ENCODE data around the gene GPATCH4.
"Not testable (repeated sequence)": the region's sequence is repeated elsewhere in the genome, so short reads cannot be mapped to it uniquely, and the experiment has no call there.

The GPATCH4 gene

DNA sequence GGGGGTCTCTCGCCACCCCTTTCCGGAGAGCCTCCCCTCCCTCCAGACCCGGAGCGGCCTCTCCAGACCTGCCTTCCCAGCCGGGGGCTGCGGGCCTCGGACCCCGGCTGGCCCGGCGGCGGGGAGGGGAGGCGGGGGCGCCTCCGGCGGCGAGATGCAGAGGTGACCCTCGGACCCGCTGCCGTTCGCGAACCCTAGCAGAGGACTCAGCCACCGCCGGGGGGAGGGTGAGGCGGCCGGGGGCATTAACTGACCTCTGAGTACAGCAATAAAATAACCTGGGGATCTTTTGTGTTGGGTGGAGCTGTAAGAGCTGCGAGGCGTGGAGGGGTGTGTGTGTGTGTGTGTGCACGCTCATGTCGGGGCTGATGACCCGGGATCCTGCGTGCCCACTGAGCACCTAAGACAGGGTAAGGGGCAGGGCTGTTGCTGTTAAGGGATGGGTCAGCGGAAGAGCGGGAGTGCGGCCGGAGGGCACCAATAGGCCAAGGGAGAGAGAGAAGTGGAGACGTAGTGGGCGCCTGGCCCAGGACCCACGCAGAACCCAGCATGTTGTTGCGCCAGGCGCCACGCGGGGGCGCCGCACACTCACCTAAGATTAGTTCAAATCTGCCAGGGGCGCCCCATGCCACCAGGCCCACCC is 24.3 kb upstream of the GPATCH4 start:
- peak; percentile 77 for DNase-seq

DNA sequence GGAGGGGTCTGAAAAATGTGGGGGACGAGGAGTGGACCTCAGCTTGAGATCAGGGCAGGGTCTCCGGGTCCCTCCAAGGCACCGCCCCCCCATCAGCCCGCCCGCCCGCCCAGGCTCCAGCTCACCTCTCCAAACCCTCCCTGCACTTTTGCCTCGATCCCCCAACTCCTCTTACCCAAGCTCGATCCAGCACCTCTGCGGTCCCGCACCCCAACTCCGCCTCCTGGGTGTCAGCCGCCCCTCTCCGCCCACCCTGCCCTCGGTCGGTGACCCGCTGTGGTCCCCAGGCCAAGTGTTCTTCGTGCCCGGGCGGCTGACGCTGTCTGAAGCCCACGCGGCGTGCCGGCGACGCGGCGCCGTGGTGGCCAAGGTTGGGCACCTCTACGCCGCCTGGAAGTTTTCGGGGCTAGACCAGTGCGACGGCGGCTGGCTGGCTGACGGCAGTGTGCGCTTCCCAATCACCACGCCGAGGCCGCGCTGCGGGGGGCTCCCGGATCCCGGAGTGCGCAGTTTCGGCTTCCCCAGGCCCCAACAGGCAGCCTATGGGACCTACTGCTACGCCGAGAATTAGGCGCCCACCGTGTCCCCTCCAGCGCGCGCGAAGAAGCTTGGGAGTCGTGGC is 23.6 kb upstream of the GPATCH4 start:
- DNase-seq: no peak

DNA sequence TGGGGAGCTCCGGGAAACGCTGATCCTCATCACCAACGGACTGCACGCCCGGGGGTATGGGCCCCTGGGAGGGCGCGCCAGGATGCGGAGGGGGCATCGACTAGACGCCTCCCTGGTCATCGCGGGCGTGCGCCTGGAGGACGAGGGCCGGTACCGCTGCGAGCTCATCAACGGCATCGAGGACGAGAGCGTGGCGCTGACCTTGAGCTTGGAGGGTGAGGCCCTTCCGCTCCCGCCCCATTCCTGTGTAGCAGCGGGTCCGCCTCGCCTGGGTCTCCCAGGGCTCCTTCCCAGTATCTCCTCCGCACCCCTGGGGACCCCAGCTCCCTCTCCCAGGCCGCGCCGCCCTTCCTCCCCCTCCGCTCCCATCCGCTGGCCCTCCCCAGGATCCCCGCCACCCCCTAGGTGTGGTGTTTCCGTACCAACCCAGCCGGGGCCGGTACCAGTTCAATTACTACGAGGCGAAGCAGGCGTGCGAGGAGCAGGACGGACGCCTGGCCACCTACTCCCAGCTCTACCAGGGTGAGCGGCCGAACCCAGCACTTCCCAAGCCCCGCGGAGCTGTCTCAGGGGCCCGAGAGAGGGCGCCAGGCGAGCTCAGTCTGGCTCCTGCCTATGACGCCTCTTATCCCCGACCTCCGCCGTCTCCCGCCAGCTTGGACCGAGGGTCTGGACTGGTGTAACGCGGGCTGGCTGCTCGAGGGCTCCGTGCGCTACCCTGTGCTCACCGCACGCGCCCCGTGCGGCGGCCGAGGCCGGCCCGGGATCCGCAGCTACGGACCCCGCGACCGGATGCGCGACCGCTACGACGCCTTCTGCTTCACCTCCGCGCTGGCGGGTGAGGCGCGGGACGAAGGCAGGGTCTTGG is 22.9 kb upstream of the GPATCH4 start:
- peak; percentile 54 for DNase-seq

DNA sequence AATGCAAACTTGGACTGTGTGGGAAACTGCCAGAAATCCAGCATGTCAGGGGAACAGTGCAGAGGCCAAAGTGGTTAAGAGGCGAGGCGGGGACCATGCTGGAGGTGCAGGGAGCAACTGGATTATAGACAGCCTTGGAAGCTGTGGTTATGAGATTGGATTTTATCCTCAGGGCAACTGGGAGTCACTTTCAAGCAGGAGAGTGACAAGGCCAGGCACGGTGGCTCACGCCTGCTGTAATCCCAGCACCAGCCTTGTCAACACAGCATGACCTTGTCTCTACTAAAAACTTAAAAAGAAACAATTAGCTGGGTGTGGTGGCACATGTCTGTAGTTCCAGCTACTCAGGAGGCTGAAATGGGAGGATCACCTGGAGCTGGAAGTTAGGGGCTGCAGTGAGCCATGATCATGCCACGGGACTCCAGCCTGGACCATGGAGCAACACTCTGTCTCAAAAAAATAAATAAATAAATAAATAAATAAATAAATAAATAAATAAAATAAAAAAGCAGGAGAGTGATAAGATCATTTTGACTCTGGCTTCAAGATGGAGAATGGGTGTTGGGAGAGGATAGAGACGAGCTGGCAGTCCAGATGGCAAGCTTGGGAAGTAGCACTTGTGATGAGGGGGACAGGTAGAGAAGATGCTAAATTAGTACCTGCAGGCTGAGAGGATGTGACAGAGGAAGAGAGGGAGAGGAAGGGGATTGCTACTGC is 21.5 kb upstream of the GPATCH4 start:
- no peak for DNase-seq

DNA sequence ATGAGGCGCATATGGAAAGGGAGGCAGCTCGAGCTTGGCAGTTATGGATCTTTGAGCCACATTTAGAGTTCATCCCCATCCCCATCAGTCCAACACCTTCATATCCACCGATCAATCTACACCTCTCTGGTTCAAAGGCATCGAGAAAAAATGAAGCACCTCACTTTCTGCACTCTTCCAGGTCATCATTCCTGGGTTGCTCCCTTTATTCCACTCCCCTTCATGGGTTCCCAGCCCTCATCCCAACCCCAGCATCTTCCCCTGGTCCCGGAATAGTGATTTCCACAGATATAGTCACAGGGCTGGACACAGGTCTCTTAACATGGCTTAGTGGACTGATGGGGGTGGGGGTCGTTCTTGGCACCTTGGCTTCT is 18.3 kb upstream of the GPATCH4 start:
- no peak for DNase-seq

DNA sequence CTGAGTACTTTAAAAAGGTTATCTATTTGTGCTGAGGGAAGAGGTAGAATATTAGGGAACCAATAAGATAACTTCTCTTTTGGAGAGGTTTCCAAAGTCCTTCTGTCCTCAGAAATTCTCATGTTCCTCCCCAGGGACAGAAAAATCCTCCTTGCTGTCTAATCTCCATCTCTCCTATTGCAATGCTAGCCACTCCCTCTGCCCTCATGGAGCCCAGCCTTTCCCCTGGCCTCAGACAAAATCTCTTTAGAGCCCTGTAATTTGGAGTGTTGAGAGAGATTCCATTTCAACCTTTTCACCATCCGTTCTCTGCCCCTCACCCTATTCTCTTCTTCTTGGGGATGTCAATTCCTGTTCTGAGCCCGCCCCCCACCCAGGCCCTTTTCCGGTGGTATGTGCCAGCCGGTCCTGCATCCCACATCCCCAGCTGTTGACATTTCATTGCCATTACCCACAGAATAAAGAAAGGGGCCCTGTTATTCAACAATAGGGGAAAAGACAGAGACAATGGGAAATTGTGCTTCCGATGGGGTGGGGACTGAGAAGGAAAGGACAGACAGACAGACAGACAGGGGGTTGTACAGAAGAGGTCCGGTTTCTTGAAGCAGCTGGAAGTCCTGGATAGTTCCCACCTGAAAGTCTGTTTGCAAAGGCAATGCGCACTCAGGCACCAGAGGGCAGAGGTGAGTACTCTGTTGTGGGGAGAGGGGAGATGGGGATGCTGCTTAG is 17.7 kb upstream of the GPATCH4 start, which contains the start of gene HAPLN2:
Gene HAPLN2 (plus strand): TSS at position 563 of the 729 bp plus-strand sequence. CDS start 4,076 bp downstream, outside the sequence.
- peak; percentile 40 for DNase-seq

DNA sequence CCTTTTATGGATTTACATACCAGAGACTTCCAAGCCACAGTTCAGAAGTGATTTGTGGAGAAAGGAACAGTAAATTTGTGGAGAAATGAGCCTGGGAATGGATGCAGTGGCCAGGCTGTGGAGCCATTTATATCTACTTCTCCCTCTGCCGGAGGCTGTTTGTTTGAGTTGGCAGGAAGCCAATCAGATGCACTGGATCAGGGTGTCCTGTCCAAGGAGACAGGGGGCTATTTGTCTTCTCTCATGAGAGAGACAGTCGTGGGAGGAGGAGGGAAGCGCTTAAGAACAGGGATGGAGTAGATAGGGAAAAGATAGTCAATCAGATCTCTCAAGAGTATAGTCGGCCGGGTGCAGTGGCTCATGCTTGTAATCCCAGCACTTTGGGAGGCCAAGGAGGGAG is 15.2 kb upstream of the GPATCH4 start:
- no peak for DNase-seq

DNA sequence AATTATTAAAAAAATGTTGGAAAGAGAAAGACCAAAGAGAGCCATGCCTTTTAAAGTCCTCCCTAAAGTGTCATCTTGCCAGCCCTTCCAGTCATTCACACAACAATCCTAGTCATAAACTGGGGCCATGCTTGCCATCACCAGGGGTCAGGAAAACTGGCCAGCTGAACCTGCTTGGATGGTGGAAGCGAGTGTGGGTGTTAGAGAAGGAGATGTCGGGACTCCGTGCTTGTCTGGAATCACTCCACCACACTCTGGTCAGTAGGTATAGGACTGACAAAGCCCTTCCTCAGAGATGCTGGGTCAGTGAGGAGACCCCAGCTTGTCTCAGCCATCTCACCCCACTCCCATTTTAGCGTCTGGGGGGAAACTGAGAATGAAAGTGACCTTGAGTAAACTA is 14.7 kb upstream of the GPATCH4 start:
- no peak for DNase-seq

DNA sequence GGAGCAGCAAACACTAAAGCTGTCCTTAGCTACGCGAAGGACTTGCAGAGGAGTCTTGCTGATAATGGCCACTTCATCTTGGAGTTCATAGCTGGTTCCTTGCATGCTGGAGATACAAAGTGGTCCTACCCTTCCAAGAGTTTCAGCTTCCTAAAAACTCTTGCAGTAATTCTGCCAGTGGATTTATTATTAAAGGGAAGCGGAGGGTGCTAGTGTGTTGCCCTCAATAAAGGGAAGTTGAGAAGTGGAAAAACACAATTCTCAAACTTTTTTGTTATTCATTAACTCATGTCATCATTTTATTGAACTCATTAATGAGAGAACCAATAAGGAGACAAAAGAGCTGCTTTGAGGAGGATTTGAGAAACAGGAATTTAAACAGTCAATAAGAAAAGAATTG is 11.4 kb upstream of the GPATCH4 start:
- DNase-seq: no peak

DNA sequence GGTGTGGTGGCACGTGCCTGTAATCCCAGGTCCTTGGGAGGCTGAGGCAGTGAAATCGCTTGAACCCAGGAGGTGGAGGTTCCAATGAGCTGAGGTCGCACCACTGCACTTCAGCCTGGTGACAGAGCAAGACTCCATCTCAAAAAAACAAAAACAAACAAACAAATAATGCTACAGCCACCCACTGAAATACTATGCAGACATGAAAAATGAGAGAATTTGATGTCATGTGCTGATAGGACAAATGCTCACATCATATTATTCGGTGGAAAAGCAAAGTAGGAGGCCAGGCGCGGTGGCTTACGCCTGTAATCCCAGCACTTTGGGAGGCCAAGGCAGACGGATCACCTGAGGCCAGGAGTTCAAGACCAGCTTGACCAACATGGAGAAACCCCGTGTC is 8.8 kb upstream of the GPATCH4 start:
- not testable (repeated sequence) for DNase-seq

DNA sequence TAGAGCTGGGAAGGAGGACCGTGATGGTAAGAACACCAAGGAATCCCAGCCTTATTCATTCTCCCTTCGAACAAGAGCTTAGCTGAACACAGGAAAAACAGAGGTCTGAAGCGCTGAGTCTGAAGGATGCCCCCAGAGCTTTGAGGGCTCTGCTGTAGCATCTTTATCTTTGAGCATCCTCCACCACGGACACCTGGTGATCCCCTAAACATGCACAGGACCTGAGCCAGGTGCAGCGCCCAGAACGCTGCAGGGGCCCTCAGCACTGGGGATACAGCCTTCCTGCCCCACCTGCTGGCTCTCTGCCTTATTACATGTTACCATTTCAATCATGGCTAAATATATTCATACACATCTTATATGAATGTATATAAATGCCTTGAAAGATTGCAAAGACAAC is 7.7 kb upstream of the GPATCH4 start:
- peak; percentile 62 for DNase-seq

DNA sequence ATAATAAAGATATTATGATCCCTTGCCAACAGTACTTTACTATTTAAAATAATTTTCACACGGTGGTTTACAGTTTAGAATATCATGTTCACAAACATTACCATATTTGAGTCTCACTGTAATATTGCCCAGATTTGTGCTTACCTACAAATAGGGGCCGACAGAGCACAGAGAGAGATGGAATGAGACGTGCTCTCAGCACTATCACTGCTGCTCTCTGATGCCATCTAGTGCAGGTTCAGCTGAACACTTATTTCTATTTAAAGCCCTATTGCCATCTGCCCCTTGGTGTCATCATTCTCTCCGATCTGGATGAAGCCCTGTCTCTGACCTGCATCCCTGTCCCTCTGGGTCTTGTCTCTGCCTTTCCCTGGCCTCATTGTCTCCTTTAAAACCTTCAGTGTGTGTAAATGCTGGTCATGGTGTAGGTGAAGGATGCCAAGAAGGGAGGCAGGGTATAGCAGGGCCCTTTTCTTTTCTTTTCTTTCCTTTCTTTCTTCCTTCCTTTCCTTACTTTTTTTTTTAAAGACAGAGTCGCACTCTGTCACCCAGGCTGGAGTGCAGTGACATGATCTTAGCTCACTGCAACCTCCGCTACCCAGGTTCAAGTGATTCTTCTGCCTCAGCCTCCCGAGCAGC is 6.9 kb upstream of the GPATCH4 start:
- DNase-seq: peak; percentile 51

DNA sequence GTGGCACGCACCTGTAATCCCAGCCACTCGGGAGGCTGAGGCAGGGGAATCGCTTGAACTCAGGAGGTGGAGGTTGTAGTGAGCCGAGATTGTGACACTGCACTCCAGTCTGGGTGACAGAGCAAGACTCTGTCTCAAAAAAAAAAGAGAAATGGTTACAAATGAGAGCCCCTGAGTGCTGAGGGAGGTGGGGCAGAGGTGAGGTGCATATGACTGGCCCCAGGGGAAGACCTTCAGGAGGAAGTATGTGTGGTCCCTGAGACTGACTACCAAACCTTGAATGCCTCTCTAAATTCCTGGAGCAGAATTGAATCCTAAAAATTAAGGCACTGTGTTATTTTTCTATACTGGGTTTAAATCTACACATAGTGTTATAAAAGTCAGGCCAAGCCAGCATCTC is 6.1 kb upstream of the GPATCH4 start:
- not testable (repeated sequence) for DNase-seq

DNA sequence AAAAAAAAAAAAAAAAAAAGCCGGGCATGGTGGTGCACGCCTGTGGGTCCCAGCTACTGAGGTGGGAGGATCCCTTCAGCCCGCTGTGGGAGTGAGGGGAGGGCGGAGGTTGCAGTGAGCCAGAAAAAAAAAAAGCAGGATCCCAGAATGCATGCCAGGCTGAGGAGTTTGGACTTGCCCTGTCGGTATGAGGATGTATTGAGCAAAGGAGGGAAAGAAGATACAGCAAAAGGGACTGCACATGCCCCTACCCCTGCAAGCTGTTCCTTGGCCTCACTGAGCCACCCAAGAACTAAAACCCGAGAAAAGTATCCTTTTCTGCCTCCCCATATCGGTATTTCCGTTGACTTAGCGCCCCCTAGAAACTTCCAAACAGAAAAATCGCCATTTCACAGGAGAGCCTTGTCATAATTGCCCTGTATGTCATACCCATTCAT is 1.3 kb upstream of the GPATCH4 start:
- DNase-seq: no peak

DNA sequence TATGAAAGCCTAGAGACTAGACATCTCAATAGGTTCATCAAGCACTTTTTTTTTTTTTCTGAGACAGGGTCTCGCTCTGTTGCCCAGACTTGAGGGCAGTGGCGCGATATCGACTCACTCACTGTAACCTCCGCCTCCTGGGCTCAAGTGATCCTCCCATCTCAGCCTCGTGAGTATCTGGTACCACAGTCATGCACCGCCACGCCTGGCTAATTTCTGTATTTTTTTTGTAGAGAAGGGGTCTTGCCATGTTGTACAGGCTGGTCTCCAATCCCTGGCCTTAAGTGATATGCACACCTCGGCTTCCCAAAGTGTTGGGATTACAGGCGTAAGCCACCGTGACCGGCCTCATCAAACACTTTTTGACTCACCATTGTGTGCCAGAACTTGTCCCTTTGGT is 613 bp upstream of the GPATCH4 start:
- DNase-seq: no peak

DNA sequence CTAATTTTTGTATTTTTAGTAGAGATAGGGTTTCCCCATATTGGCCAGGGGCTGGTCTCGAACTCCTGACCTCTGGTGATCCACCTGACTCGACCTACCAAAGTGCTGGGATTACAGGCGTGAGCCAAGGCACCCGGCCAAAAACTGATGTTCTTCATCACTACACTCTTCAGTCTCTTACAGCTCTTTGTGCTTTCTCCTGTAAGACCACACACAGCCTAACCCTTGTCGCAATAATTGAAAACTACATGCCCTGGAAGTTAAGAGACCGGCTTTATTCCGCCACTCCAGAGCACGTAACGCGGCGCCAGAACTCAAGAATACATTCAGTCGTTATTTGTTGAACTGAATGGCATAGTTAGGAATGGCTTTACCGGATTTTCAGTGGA is 552 bp downstream of the GPATCH4 start:
- no peak for DNase-seq

DNA sequence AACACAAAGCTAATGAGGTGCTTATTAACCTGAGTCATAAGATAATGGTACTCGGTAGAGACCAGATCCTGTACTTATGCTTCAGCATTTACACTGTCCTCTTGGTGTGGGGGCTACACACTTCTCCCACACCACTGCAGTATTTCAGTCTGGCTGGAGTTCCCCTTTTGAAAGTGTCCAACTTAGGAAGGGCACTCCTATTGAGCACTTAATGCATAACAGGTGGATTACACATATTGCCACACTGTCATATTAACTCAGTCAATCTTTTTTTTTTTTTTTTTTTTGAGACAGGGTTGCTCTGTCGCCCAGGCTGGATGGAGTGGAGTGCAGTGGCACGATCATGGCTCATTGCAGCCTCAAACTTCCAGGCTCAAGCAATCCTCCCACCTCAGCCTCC is 1.5 kb downstream of the GPATCH4 start:
- no peak for DNase-seq

DNA sequence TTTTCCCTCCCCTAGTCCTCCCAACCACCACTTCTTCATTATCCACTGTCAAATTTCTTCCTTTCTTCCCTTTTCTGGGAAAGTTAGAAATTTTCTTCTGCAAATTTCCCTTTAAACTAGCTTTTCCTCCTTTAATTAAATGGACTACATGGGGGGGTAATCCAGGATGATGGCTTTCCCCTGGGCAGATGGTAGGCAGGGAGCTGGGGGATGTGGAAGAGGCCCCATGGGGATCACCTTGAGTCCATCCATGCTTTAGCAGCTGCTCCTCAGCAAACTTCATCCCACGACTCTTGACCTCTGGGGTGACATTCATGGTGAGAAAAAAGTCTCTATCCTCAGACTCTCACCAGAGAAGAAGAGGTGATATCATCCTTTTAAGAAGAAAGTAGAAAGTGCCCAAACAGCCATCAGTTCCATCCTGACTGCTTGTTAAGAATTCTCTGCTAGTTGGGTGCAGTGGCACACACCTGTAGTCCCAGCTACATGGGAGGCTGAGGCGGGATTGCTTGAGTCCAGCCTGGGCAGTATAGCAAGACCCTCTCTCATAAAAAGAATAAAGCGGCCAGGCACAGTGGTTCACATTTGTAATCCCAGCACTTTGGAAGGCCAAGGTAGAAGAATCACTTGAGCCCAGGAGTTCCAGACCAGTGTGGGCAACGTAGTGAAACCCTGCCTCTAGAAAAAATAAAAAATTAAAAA is 2.4 kb downstream of the GPATCH4 start:
- DNase-seq: no peak

DNA sequence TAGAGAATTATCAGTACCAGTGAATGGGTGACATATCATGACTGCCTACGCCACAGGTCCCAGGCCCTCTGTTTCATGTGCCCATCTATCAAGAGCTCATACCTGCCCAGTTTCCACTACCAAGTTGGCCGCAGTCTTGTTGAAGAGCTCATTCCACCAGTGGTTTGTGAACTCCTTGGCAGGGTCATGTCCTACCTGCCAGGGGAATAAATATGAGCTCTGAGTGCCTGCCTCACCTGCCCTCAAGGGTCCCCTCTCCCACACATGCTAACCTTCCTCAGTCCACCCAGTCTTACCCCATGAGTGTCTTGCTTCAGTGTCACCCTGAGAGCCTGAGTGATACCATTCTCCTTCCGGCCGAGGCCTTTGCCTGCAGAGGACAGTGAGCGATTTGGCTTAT is 3.2 kb downstream of the GPATCH4 start:
- no peak for DNase-seq

DNA sequence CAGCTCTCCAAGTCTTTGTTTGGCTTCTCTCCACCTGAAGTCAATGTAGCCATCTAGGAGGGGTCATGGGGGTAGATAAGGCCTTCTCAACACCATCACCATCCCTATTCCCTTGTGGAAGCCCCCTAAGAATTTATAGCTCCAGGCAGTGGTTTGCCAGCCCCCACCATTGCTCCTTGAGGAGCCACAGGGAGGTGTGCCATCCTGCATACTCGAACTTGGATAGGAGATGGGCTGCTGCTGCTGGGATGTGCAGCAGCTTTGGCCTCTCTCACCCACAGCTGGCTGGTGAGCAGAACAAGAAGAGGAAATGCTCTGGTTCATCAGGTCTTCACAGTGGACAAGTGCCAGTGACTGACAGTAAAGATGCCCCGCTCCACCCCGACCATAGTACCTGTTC is 4.9 kb downstream of the GPATCH4 start:
- DNase-seq: no peak

DNA sequence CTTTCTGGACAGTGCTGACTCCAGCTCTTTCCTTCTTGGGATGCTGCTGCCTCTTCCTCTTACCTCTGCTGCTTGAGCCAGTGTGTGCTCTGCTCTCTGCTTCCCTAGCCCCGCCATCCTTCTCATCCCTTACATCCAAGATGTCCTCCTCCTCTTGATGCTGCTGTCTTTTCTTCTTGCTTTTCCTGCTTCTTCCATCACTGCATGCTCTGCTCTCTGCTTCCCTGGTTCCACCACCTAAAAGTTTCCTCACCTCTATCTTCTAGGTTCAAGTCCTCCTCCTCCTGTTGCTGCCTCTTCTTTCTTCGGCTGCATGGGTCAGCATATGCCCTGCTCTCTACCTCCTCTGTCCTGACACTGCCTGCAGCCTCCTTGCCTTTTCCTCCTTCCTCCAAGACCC is 6.3 kb downstream of the GPATCH4 start:
- DNase-seq: no peak

Measured in stimulated activated CD4-positive, alpha-beta T cell treated with anti-CD3 and anti-CD28 coated beads, Interleukin-4, amount 100 ng/mL, for 1 hour (primary cell).